Renal cortex interstitium (tissue), 3 donors: ENCODE data around the gene LIPI. TPM values are rescaled to one million over a fixed set of nuclear protein-coding genes. Genes with fewer than 3 reads are reported as not detected.

Experiments
- polyA plus RNA-seq, 3 donors: library from polyadenylated mRNA; unstranded; fragments of 120-200 nt; gene quantifications; one replicate each; pipeline ENCODE4 v1.2.1, GENCODE V29; 2013; ENCODE audit not compliant: insufficient read length in 3 of 3

Gene LIPI
- polyA plus RNA-seq, 3 donors, result 0.16 to 0.68 (median 0.40) TPM

Other genes starting within 250 kb of the LIPI start
- 1 to 10 TPM; 3.1 to 4.2 (median 3.7) TPM for gene RBM11, start 5.2 kb upstream of the LIPI start, polyA plus RNA-seq
- gene HSPA13, start 172.2 kb upstream of the LIPI start, polyA plus RNA-seq, result 10 to 100 TPM; 49.8 to 56.4 (median 52.9) TPM